T47D (cell line): ENCODE data around the gene ANXA7.
A peak's percentile ranks its signal among the peaks of the same experiment; 100 is the strongest.

Experiments
- DNase-seq, 2 experiments: peaks; one replicate each; pipeline versions ENCODE4 v3.0.0 to v3.0.0-alpha.2; 2011 to 2012; ENCODE audit warnings: low read depth in 1 of 2, low spot score in 1 of 2
- JUND ChIP-seq: IDR thresholded peaks from 2 replicates; pipeline ENCODE4 v1.6.1; 2012; ENCODE audit warnings: low read depth
- in situ Hi-C: cut with HindIII; loops from 2 replicates; pipeline ENCODE4 v1.10.0; 2016; ENCODE audit warnings: low sequenced_read_pairs, low pct_unique_long_range_greater_than_20kb

ANXA7 gene

DNA sequence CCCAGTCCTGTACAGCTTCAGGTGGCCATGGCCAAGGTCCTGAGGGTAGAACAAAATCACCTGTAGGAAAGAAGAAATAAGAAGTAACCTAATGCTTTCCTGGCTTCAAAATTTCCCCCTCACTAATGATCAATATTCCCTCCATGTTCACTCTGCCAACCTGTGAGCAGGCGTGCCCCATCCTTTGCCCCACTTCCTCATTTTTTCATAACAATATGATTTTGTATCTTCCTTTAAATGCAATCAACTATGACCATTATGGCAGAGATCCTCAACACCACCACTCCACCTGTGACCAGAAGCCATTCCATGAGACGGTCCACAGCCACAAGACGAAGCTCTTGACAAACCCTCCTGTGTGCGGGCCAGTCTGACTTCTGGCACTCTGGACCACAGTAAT, 12.5 kb upstream of the ANXA7 start:
- no peak for DNase-seq
- in situ Hi-C loops = no loop called here
- no peak for TF ChIP-seq JUND

DNA sequence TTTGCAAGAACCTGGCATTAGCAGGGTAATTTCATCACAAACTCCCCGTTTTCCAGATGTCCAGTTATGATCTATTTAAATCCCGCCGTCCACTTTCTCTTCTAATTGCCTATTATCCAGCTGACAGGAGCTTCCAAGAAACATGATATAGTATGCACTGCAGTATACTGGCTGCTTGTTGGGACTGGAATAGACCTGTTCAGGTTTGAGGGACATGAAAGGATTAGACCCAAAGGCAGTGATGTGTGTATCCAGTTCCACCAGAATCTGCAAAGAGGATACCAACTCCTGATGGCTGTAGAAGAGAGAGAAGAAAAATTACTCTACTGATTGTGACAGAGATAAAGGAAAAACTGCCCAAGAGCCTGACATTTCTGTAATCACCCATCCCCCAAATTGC, 10.6 kb upstream of the ANXA7 start:
- TF ChIP-seq JUND = no peak
- in situ Hi-C loops = no loop called here
- no peak for DNase-seq

DNA sequence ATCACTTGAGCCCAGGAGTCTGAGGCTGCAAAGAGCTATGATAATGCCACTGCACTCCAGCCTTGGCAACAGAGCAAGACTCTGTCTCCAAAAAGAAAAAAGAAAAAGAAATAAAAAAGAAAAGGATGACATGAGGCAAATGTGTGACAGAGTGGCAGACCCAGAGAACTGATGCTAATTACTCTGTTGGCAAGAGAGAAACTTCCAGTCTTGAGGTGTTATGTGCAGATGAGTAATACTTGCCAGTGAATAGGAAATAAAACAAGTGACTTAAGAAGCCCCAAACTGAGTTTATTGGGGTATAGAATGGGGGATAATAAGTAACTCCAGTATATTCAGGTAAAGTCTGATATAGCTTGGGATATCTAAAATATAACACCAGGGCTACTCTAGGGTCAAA, 9.5 kb upstream of the ANXA7 start:
- in situ Hi-C loops = no loop called here
- no peak for DNase-seq
- no peak for TF ChIP-seq JUND

DNA sequence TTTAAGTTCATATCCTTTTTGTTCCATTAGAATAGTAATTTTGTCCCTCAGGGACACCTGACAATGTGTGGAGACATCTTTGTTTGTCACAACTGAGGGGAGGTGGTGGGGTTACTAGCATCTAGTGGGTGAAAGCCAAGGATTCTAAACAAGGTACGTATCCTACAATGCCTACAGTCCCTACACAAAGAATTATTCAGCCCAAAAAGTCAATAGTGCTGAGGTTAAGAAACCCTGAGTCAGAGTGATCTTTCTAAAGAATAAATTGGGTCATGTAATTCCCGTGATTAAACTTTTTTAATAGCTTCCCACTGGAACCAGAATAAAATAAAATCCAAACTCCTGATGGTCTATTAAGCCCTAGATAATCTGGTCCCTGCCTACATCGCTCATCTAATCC, 2.7 kb upstream of the ANXA7 start:
- no peak for DNase-seq
- in situ Hi-C loops = no loop called here
- no peak for TF ChIP-seq JUND

DNA sequence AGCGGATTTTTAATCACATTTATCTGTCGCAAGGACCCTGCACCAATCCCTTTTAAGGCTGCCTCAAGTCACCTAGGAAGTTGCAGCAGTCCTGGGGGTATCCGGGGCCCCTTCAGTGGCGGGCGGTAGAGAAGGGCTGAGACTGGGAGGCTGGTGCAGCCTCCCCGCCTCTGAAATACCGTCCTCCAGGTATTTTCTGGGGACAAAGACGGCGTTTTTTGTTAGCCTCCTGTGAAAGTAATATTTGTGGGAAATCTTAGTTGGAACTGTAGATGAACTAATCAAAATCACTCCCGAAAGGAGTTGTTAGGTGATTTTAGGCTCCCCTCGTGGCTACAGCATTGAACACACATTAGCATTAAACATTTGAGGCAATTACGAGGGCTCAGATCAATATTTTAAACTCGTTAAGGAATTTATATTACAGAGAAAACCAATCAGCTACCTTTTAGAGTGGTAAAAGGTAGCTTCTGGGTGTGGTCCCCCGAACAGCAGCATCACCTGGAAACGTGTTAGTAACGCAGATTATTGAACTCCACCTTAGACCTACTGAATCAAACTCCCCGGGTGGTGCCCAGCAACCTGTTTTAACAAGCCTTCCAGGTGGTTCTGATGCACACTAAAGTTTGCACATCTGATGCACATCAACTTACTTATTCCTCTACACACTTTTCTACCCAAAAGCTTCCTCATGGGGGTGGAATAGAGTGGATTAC, 530 bp upstream of the ANXA7 start:
- in situ Hi-C loops = no loop called here
- peak in 1 of 2 experiments; percentile 15 for DNase-seq
- TF ChIP-seq JUND = no peak

DNA sequence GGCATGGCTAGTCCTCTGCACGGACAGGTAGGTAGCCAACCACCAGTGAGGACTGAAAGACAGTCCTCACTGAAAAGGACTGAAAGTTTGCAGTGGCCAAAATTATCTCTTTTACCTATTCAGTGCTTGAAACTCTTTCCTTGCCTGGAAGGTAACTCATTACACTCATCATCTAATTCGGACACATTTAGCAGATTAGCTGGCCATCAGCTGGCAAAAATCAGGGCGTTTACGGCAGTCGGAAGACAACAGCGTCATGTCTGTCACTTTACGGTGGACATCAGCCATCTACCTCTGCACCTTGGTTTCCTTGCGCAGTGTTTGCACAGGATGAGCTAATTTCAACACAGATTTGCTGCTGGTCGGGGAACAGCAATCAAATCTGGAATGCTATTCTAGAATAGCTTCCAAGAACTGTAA, 740 bp downstream of the ANXA7 start:
- in situ Hi-C loops = no loop called here
- TF ChIP-seq JUND = no peak
- peak; percentile 46 to 85 for DNase-seq

DNA sequence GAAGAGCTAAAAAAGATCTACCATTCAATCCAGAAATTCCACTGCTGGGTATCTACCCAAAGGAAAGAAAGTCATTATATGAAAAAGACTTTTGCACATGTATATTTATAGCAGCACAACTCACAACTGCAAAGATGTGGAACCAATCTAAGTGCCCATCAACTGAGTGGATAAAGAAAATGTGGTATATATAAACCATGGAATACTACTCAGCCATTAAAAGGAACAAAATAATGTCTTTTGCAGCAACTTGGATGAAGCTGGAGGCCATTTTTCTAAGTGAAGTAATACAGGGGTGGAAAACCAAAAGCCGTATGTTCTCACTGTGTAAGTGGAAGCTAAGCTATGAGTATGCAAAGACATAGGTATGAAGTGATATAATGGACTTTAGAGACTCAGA, 3.0 kb downstream of the ANXA7 start:
- no peak for DNase-seq
- TF ChIP-seq JUND = no peak
- in situ Hi-C loops = no loop called here

DNA sequence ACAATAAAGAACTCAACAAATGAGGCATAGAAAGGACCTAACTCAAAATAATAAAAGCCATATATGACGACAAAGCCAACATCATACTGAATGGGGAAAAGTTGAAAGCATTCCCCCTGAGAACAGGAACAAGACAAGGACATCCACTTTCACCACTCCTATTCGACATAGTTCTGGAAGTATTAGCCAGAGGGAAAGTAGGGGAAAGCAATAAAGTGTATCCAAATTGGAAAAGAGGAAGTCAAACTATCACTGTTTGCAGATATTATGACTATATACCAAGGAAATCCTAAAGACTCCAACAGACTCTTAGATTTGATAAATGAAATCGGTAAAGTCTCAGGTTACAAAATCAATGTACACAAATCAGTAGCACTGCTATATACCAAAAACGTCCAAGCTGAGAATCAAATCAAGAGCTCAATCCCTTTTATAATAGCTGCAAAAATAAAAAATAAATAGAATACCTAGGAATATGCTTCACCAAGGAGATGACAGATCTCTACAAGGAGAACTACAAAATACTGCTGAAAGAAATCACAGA, 4.8 kb downstream of the ANXA7 start:
- in situ Hi-C loops = no loop called here
- TF ChIP-seq JUND = no peak
- DNase-seq = no peak

DNA sequence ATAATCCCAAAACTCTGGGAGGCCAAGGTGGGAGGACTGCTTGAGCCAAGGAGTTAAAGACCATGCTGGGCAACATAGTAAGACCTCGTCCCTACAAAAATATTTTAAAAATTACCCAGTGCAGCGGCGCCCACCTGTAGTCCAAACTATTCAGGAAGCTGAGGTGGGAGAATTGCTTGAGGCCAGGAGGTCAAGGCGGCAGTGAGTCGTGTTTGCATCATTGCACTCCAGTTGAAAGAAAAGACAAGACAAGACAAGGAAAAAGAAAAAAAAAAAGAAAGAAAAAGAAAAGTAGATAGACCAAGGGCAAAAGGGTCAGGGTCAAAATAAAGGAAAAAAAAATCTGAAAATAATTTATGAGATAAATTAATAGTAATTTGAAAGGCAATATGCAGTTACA, 5.8 kb downstream of the ANXA7 start:
- no peak for TF ChIP-seq JUND
- in situ Hi-C loops = no loop called here
- no peak for DNase-seq

DNA sequence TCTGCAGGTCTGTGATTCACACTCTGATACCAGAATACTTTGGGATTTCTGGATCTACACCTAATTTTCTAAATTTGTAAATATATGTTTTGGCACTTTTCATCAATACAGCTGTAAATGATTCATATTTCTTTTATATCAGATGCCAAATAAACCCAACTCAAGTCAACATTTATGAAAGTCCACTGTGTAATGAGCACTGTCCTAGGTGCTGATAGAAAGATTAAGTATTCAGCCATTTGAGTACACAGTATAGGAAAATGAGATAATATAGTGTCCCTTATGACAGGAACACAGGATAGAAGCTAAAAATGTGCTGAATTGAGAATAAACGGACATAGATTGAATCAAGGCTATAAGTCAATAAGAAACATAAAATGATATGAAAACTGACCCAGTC, 6.4 kb downstream of the ANXA7 start:
- DNase-seq = peak in 1 of 2 experiments; percentile 7
- in situ Hi-C loops = no loop called here
- no peak for TF ChIP-seq JUND

DNA sequence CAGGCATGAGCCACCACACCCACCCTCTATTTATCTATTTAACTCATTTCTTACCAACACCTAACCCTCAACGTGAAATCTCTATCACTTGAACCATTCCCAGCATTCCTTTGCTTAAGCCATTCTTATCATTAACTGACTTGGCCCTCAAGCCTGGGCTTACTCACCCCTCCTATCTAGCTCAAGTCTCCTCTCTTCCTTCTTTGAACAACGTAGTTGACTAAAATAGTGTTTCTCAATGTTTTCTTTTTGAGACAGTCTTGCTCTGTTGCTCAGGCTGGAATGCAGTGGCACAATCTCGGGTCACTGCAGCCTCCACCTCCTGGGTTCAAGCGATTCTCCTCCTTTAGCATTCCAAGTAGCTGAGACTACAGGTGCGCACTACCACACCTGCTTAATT, 7.0 kb downstream of the ANXA7 start:
- in situ Hi-C loops = no loop called here

DNA sequence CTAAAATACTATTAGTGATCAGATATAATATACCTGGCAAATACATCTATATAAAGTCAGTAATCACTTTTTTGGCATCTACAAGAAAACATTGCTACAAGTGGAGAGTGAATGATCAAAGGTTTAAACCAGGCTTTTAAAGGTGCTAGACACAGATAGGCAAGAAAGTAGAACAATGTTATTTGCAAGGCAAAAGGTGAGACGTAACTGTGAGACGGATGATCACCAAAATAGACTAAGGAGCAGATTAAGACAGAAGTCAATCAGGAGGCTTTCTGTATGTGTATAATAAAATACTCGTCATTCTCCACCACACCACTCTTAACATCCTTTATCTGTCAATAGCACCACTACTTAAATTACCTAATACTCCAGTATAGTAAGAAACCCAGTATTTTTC, 8.3 kb downstream of the ANXA7 start:
- no peak for TF ChIP-seq JUND

More for the DNA sequence above, 7.0 kb downstream of the ANXA7 start:
- no peak for TF ChIP-seq JUND
- no peak for DNase-seq

DNA sequence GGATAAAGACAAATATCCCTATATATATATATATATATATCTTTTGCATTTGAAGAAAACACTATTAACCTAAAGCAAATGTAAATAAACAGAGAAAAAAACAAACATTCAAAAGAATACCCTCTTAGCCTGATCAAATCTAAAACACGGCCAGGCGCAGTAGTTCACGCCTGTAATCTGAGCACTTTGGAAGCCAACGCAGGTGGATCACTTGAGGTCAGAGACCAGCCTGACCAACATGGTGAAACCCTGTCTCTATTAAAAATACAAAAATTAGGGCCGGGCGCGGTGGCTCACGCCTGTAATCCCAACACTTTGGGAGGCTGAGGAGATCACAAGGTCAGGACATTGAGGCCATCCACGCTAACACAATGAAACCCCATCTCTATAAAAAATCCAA, 9.2 kb downstream of the ANXA7 start:
- in situ Hi-C loops = no loop called here
- no peak for DNase-seq

More for the DNA sequence above, 8.3 kb downstream of the ANXA7 start:
- in situ Hi-C loops = no loop called here
- DNase-seq = no peak

DNA sequence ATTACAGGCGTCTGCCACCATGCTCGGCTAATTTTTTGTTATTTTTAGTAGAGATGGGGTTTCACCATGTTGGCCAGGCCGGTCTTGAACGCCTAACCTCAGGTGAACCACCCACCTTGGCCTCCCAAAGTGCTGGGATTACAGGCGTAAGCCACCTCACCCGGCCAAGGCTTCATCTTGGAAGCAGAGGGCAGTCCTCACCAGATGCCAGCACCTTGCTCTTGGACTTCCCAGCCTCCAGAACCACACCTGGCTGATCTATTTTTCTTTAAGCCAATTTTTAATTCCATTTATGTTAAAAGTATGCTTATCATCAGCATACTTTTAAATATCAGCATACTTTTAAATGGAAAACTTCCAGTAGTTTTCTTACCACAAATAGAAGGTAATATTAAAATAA, 12.2 kb downstream of the ANXA7 start:
- DNase-seq = no peak
- TF ChIP-seq JUND = no peak
- in situ Hi-C loops = no loop called here

More for the DNA sequence above, 9.2 kb downstream of the ANXA7 start:
- TF ChIP-seq JUND = no peak
